Uterus (tissue), 4 donors: Measurements from ENCODE around the gene MRGPRE. TPM values are rescaled to one million over a fixed set of nuclear protein-coding genes. Genes with fewer than 3 reads are reported as not detected.

Source experiments
- DNase-seq, 2 donors: peaks; one replicate each; pipeline ENCODE4 v3.0.0-alpha.2; 2019 to 2020
- H3K27ac ChIP-seq, 2 donors: fragments of 200-600 bp; sonication (generic); 1 replicate in 1 of 2; 2 replicates in 1 of 2; pipeline ENCODE4 v1.5.1; 2016 to 2018
- H3K27me3 ChIP-seq, 2 donors: fragments of 200-600 bp; sonication (generic); one replicate each; pipeline ENCODE4 v1.5.1; 2018 to 2019; ENCODE audit warnings: control low read depth in 1 of 2
- H3K36me3 ChIP-seq, 2 donors: fragments of 200-600 bp; sonication (generic); one replicate each; pipeline ENCODE4 v1.5.1; 2019; ENCODE audit warnings: control low read depth in 1 of 2
- H3K4me1 ChIP-seq, 2 donors: fragments of 200-600 bp; sonication (generic); one replicate each; pipeline ENCODE4 v1.5.1; 2018 to 2019; ENCODE audit warnings: control low read depth in 1 of 2
- H3K4me3 ChIP-seq, 2 donors: fragments of 200-600 bp; sonication (generic); 1 replicate in 1 of 2; 2 replicates in 1 of 2; pipeline ENCODE4 v1.5.1; 2018 to 2019; ENCODE audit warnings: mild to moderate bottlenecking in 1 of 2
- H3K9me3 ChIP-seq, 2 donors: fragments of 200-600 bp; sonication (generic); one replicate each; pipeline ENCODE4 v1.5.1; 2019; ENCODE audit warnings: control low read depth in 1 of 2
- POLR2A ChIP-seq, 2 donors: fragments of 450-650 bp; IDR thresholded peaks; one replicate each; pipeline ENCODE4 v1.6.1; 2016; ENCODE audit warnings: antibody characterized with exemption in 2 of 2, mild to moderate bottlenecking in 1 of 2, moderate library complexity in 1 of 2
- intact Hi-C: fragments of 100-400 bp; cut with DNase I; formaldehyde crosslinking; loops from one replicate; pipeline ENCODE4 v1.15.1; 2023; ENCODE audit warnings: low total_unique reads
- total RNA-seq, 4 donors: library from RNA; depleted of rRNA in 3 of 4; stranded (reverse); fragments of >200 nt in 3 of 4; gene quantifications; one replicate each; pipeline versions ENCODE4 v1.1.0 to v1.2.4, GENCODE V29; 2014 to 2023
- TF ChIP-seq, protein P1 (sequence below), 4 experiments: fragments of 200-600 bp in 2 of 4; fragments of 450-650 bp in 2 of 4; sonication (generic) in 2 of 4; IDR thresholded peaks; one replicate each; pipeline ENCODE4 v1.5.1; 2016 to 2019; ENCODE audit warnings: antibody characterized with exemption in 4 of 4, mild to moderate bottlenecking in 2 of 4, moderate library complexity in 1 of 4
- donor health status: DM: yes; HTN: yes; CAD: no.

MRGPRE gene
- total RNA-seq, 4 donors from 2014 or later, result 0.28 to 1.5 TPM; not detected in 2

DNA sequence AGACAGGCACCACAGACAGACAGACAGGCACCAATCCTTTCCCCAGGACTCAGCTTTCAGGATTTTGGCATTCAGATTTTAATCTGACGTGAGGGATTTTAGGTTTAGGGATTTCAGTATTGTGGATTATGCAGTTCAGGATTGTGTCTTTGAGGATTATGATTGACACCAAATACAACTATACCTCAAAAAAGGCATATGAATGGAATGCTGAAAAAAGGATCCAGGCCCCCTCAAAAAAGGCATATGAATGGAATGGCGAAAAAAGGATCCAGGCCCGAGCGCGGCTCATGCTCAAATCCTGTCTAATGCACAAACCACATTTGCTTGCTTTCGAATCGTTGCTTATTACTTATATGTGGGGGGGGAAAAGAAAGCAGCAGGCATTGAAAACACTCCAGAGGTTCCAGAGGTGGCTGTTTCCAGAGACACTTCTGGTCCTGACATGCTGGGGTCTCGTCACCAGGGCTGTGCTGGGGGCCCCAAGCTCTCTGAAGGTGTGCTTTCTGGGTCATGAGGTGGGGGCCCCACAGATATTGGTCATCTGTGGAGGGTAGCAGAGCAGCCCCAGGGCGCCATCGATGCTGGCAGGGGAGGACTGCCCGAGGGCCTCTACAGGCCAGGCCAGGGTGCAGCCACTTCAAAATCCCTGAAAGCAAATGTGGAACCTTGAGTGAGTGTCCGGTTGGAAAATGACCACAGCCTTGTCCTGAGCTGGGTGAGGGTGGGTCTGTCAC, 50.3 kb downstream of the MRGPRE start:
- H3K9me3 ChIP-seq, result no peaks in the 10 kb centered on the region
- no peaks in the 10 kb centered on the region for H3K27me3 ChIP-seq
- H3K4me3 ChIP-seq, result no peak overlapping the region
- no peaks in the 10 kb centered on the region for H3K4me1 ChIP-seq
- intact Hi-C loops, result no loop called here
- DNase-seq, result no peak
- TF ChIP-seq, protein P1, sequence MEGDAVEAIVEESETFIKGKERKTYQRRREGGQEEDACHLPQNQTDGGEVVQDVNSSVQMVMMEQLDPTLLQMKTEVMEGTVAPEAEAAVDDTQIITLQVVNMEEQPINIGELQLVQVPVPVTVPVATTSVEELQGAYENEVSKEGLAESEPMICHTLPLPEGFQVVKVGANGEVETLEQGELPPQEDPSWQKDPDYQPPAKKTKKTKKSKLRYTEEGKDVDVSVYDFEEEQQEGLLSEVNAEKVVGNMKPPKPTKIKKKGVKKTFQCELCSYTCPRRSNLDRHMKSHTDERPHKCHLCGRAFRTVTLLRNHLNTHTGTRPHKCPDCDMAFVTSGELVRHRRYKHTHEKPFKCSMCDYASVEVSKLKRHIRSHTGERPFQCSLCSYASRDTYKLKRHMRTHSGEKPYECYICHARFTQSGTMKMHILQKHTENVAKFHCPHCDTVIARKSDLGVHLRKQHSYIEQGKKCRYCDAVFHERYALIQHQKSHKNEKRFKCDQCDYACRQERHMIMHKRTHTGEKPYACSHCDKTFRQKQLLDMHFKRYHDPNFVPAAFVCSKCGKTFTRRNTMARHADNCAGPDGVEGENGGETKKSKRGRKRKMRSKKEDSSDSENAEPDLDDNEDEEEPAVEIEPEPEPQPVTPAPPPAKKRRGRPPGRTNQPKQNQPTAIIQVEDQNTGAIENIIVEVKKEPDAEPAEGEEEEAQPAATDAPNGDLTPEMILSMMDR (IDR thresholded peaks at IDR 0.05), result no peak
- TF ChIP-seq POLR2A (IDR thresholded peaks at IDR 0.05), result no peak
- no peaks in the 10 kb centered on the region for H3K36me3 ChIP-seq
- H3K27ac ChIP-seq, result no peak overlapping the region

DNA sequence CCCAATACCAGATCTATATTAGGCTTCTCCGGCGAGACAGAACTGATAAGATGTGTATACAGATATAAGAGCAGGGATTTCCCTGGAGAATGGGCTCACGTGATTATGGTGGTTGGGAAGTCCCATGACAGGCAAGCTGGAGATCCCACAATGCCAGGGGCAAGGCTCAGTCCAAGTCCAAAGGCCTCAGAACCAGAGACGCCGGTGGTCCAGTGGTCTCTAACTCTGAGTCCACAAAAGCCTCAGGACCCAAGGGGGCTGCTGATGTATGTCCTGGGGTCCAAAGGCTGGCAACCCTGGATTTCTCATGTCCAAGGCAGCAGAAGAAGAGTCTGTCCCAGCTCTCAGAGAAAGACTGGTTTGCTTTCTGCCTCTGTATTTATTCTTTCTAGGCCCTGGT, 51.3 kb downstream of the MRGPRE start:
- Histone ChIP-seq H3K36me3 (no peaks in the 10 kb centered on the region), H3K27ac (no peak overlapping the region), H3K4me3 (no peak overlapping the region), H3K4me1 (no peaks in the 10 kb centered on the region), H3K9me3 (no peaks in the 10 kb centered on the region), H3K27me3 (no peaks in the 10 kb centered on the region)
- no peak for DNase-seq
- TF ChIP-seq POLR2A (IDR thresholded peaks at IDR 0.05), result no peak
- TF ChIP-seq, protein P1 (IDR thresholded peaks at IDR 0.05), result no peak
- intact Hi-C loops, result no loop called here

DNA sequence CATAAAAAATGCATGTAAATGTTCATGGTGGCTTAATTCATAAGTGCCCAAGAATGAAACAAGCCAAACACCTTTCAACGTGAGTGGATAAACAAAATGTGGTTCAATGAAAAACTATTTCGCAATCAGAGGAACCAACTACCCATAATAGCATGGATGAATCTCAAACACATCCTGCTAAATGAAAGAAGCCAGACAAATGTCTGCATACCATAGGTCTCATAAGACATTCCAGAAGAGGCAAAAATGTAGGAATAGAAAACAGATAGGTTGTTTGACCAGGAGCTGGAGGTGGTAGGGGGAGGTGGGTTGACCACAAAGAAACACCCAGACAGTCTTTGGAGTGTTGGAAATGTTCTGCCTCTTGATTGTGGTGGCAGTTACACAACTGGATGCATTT, 53.9 kb downstream of the MRGPRE start:
- intact Hi-C loops, result no loop called here
- Histone ChIP-seq H3K9me3 (no peaks in the 10 kb centered on the region), H3K27me3 (no peaks in the 10 kb centered on the region), H3K36me3 (no peaks in the 10 kb centered on the region), H3K4me1 (no peaks in the 10 kb centered on the region), H3K4me3 (no peak overlapping the region), H3K27ac (no peak overlapping the region)
- TF ChIP-seq, protein P1 (IDR thresholded peaks at IDR 0.05), result no peak
- no peak for TF ChIP-seq POLR2A (IDR thresholded peaks at IDR 0.05)
- no peak for DNase-seq

DNA sequence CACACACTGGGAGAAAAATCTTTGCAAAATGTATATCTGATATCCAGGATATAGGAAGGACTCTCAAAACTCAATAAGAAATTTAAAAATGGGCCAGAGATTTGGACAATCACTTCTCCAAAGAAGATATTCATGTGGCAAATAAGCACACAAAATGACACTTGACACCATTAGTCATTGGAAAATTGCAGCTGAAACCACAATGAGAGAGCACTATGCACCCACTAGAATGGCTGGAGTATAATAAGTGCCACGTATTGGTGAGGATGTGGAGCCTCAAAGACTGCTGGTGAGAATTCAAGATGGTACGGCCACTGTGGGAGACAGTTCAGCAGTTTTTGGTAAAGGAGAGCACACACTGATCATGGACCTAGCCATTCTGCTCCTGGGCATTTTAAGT, 54.3 kb downstream of the MRGPRE start:
- Histone ChIP-seq H3K4me1 (no peaks in the 10 kb centered on the region), H3K27ac (no peak overlapping the region), H3K4me3 (no peak overlapping the region), H3K36me3 (no peaks in the 10 kb centered on the region), H3K27me3 (no peaks in the 10 kb centered on the region), H3K9me3 (no peaks in the 10 kb centered on the region)
- DNase-seq, result no peak
- intact Hi-C loops, result no loop called here
- TF ChIP-seq, protein P1 (IDR thresholded peaks at IDR 0.05), result no peak
- no peak for TF ChIP-seq POLR2A (IDR thresholded peaks at IDR 0.05)

Other genes starting within 250 kb of the MRGPRE start
- 100 to 1,000 TPM in 3 of 4 donors, 10 to 100 TPM in 1; 96.1 to 183 (median 129) TPM for gene NAP1L4, start 240.1 kb downstream of the MRGPRE start, total RNA-seq
- gene CARS1, start 175.0 kb downstream of the MRGPRE start, total RNA-seq, result 10 to 100 TPM; 13.2 to 39.5 (median 27.4) TPM
- gene OSBPL5, start 67.1 kb downstream of the MRGPRE start, total RNA-seq, result 10 to 100 TPM; 24.7 to 83.3 (median 48.2) TPM
- not detected for gene MRGPRG, start 13.6 kb downstream of the MRGPRE start, total RNA-seq
- 10 to 100 TPM in 3 of 4 donors, 1 to 10 TPM in 1; 9.4 to 24.0 (median 15.6) TPM for gene ZNF195, start 146.7 kb upstream of the MRGPRE start, total RNA-seq